Testis (tissue), 2 donors: ENCODE results near the gene PANX3.

Source experiments
- POLR2A ChIP-seq: fragments of 450-650 bp; IDR thresholded peaks from one replicate; pipeline ENCODE4 v1.6.1; 2017; ENCODE audit warnings: antibody characterized with exemption, mild to moderate bottlenecking, moderate library complexity
- TF ChIP-seq, protein P1 (sequence below), 3 experiments: fragments of 450-650 bp in 2 of 3; fragments of 200-600 bp in 1 of 3; sonication (generic) in 1 of 3; IDR thresholded peaks; one replicate each; pipeline ENCODE4 v1.5.1; 2016 to 2019; ENCODE audit warnings: antibody characterized with exemption in 3 of 3, mild to moderate bottlenecking in 2 of 3, moderate library complexity in 1 of 3

DNA sequence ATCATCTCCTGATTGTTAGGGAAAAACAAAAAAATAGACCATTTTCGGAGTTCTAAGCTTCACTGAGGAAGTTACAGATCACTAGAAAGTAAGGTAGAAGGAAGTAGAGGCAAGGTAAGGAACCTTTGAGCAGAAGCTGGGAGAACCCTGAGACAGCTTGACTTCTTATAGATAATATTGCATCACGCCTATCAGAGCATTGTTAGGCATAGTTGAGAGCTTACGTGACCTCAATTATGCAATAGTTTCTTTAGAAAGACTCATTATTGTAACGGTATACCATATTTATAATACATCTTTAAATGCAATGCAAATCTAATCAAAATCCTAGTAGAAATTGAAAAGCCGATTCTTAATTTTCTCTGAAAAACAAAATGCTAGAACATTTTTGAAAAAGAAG, 16.3 kb downstream of the PANX3 start:
- TF ChIP-seq POLR2A = no peak
- TF ChIP-seq, protein P1, sequence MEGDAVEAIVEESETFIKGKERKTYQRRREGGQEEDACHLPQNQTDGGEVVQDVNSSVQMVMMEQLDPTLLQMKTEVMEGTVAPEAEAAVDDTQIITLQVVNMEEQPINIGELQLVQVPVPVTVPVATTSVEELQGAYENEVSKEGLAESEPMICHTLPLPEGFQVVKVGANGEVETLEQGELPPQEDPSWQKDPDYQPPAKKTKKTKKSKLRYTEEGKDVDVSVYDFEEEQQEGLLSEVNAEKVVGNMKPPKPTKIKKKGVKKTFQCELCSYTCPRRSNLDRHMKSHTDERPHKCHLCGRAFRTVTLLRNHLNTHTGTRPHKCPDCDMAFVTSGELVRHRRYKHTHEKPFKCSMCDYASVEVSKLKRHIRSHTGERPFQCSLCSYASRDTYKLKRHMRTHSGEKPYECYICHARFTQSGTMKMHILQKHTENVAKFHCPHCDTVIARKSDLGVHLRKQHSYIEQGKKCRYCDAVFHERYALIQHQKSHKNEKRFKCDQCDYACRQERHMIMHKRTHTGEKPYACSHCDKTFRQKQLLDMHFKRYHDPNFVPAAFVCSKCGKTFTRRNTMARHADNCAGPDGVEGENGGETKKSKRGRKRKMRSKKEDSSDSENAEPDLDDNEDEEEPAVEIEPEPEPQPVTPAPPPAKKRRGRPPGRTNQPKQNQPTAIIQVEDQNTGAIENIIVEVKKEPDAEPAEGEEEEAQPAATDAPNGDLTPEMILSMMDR (IDR thresholded peaks at IDR 0.05) = no peak
